SK-N-SH treated with all-trans-retinoic acid at 6 μM for 48 hours (cell line): ENCODE measurements around the gene CWF19L2.

Source experiments
- CREB5 ChIP-seq: fragments of 250-450 bp; sonication (Bioruptor Pico); IDR thresholded peaks from 2 replicates; pipeline ENCODE4 v1.5.1; 2020; ENCODE audit warnings: low read depth, mild to moderate bottlenecking, moderate library complexity
- RARB ChIP-seq: fragments of 250-450 bp; sonication (Bioruptor Pico); IDR thresholded peaks from 2 replicates; pipeline ENCODE4 v1.8.0; 2021; ENCODE audit warnings: mild to moderate bottlenecking, moderate library complexity
- ZC3H10 ChIP-seq: fragments of 250-450 bp; sonication (Bioruptor Pico); IDR thresholded peaks from 2 replicates; pipeline ENCODE4 v1.5.1; 2021; ENCODE audit warnings: mild to moderate bottlenecking, moderate library complexity
- ZFP3 ChIP-seq: fragments of 250-450 bp; sonication (Bioruptor Pico); IDR thresholded peaks from 2 replicates; pipeline ENCODE4 v1.5.0; 2020; ENCODE audit warnings: mild to moderate bottlenecking, moderate library complexity
- TF ChIP-seq, protein P1 (sequence below): fragments of 250-450 bp; sonication (Bioruptor Pico); IDR thresholded peaks from 2 replicates; pipeline ENCODE4 v1.8.0; 2020; ENCODE audit warnings: mild to moderate bottlenecking, moderate library complexity, borderline replicate concordance

GRCh38 chr11:107501713-107502112, 44.1 kb upstream of the CWF19L2 start:
- TF ChIP-seq ZFP3 (CRISPR knock-in tag): no peak
- no peak for TF ChIP-seq CREB5
- no peak for TF ChIP-seq ZC3H10 (CRISPR knock-in tag)
- TF ChIP-seq, protein P1, sequence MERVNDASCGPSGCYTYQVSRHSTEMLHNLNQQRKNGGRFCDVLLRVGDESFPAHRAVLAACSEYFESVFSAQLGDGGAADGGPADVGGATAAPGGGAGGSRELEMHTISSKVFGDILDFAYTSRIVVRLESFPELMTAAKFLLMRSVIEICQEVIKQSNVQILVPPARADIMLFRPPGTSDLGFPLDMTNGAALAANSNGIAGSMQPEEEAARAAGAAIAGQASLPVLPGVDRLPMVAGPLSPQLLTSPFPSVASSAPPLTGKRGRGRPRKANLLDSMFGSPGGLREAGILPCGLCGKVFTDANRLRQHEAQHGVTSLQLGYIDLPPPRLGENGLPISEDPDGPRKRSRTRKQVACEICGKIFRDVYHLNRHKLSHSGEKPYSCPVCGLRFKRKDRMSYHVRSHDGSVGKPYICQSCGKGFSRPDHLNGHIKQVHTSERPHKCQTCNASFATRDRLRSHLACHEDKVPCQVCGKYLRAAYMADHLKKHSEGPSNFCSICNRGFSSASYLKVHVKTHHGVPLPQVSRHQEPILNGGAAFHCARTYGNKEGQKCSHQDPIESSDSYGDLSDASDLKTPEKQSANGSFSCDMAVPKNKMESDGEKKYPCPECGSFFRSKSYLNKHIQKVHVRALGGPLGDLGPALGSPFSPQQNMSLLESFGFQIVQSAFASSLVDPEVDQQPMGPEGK (CRISPR knock-in tag): no peak
- no peak for TF ChIP-seq RARB (CRISPR knock-in tag)
